Testis (tissue), 2 donors: ENCODE results near the gene CYP4F11.

Experiments
- CTCF ChIP-seq, 3 experiments: fragments of 450-650 bp in 2 of 3; fragments of 200-600 bp in 1 of 3; sonication (generic) in 1 of 3; IDR thresholded peaks; one replicate each; pipeline ENCODE4 v1.5.1; 2016 to 2019; ENCODE audit warnings: antibody characterized with exemption in 3 of 3, mild to moderate bottlenecking in 2 of 3, moderate library complexity in 1 of 3
- POLR2A ChIP-seq: fragments of 450-650 bp; IDR thresholded peaks from one replicate; pipeline ENCODE4 v1.6.1; 2017; ENCODE audit warnings: antibody characterized with exemption, mild to moderate bottlenecking, moderate library complexity

DNA sequence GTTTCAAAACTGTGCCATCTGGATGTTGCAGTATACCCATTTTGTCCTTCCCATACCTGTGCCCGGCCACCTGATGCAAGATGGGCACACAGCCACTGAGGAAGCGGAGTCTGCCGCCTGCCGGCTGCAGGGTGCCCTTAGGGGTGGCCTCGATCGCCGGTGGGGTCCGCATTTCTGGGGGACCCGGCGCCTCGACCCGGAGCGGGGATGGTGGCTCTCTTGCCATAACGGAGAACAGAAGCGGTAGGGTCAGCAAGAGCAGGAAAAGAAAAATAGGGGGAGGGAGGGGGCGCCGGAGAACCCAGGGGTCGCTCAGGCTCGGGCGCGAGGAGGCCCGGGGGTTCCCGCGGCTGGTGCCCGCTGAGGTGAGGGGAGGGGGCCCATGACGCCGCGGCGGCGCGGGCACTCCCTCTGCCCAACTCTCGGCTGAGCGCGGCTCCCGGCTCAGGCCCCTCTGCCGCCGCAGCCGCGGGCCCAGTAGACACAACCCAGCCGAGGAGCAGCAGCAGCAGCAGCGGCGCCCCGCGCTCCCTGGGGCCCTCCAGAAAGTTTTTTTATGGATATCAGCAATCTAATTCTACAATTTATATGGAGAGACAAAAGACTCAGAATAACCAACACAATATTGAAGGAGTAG is 22.6 kb downstream of the CYP4F11 start:
- TF ChIP-seq CTCF (IDR thresholded peaks at IDR 0.05) = no peak
- no peak for TF ChIP-seq POLR2A
